ENCODE measurements around the gene PPP6R2. TPM values are rescaled to one million over a fixed set of nuclear protein-coding genes. Genes with fewer than 3 reads are reported as not detected.

The PPP6R2 gene
- total RNA-seq, 1 experiment from 2014 or later: 49.2 TPM

GRCh38 chr22:50294319-50294656, 48.8 kb upstream of the PPP6R2 start:
- H3F3A ChIP-seq (ENCODE audit: insufficient read depth, low read depth): peaks cover 63% of the 10 kb centered on the region
- no peak overlapping the region for H2AFZ ChIP-seq
- no peak for DNase-seq
- ChIA-PET POLR2A (ENCODE audit: unreplicated experiment) (interaction anchor here (0.6 to 1.8 kb wide), 2 partner anchors 10 to 12 kb away, joined by 9 to 12 read pairs; no protein-coding TSS in a partner anchor), CTCF (interaction anchor here (0.7 to 1.7 kb wide), 2 partner anchors 11 to 47 kb away, joined by 3 to 6 read pairs; no protein-coding TSS in a partner anchor)
- no peaks in the 10 kb centered on the region for H3K27me3 ChIP-seq (ENCODE audit: insufficient read depth, low read depth)
- H3K27ac ChIP-seq: peak overlapping the region; percentile 87
- H3K4me2 ChIP-seq: peak overlapping the region; percentile 87
- H3K9me3 ChIP-seq (ENCODE audit: insufficient read depth, low read depth): no peaks in the 10 kb centered on the region
- peak overlapping the region; percentile 54 for H3K4me3 ChIP-seq
- peaks cover 81% of the 10 kb centered on the region for H4K20me1 ChIP-seq (ENCODE audit: insufficient read depth)
- peaks cover 91% of the 10 kb centered on the region for H3K79me2 ChIP-seq (ENCODE audit: low read depth)
- no peaks in the 10 kb centered on the region for H3K9me2 ChIP-seq (ENCODE audit: insufficient read depth)
- H3K4me1 ChIP-seq (replicated peaks; ENCODE audit: insufficient read depth): peaks cover 61% of the 10 kb centered on the region
- intact Hi-C loops (cut with micrococcal nuclease; ENCODE audit: unreplicated experiment): no loop called here
- TF ChIP-seq EZH2 (IDR thresholded peaks at IDR 0.05; ENCODE audit: low read depth): no peak
- no peak for TF ChIP-seq CTCF (conservative IDR thresholded peaks at IDR 0.05)
- no TSS peak for BruUV-seq (replicated peaks)
- peaks cover 25% of the 10 kb centered on the region; the same call in 1 of the 2 replicates for H3K36me3 ChIP-seq (ENCODE audit: low read depth)

- peaks cover 74% of the 10 kb centered on the region for H3K4me1 ChIP-seq (replicated peaks; ENCODE audit: insufficient read depth)
Observed at GRCh38 chr22:50296658-50297490, 46.3 kb upstream of the PPP6R2 start.

More at GRCh38 chr22:50296658-50297490, 46.3 kb upstream of the PPP6R2 start:
- Histone ChIP-seq H3K27me3 (ENCODE audit: insufficient read depth, low read depth) (no peaks in the 10 kb centered on the region), H3K9me3 (ENCODE audit: insufficient read depth, low read depth) (no peaks in the 10 kb centered on the region), H3K79me2 (ENCODE audit: low read depth) (peaks cover 85% of the 10 kb centered on the region), H3K4me2 (no peak overlapping the region), H3K4me3 (no peak overlapping the region), H3K36me3 (ENCODE audit: low read depth) (peaks cover 12% of the 10 kb centered on the region; the same call in 1 of the 2 replicates), H3F3A (ENCODE audit: insufficient read depth, low read depth) (peaks cover 63% of the 10 kb centered on the region), H2AFZ (no peak overlapping the region), H3K9me2 (ENCODE audit: insufficient read depth) (no peaks in the 10 kb centered on the region), H3K27ac (no peak overlapping the region), H4K20me1 (ENCODE audit: insufficient read depth) (peaks cover 74% of the 10 kb centered on the region)
- TF ChIP-seq EZH2 (IDR thresholded peaks at IDR 0.05; ENCODE audit: low read depth) (no peak), CTCF (conservative IDR thresholded peaks at IDR 0.05) (no peak)
- intact Hi-C loops (cut with micrococcal nuclease; ENCODE audit: unreplicated experiment): no loop called here
- no peak for DNase-seq
- ChIA-PET CTCF (interaction anchor here (0.7 kb wide), 1 partner anchor 366 kb away, joined by 5 read pairs; no protein-coding TSS in a partner anchor), POLR2A (ENCODE audit: unreplicated experiment) (no interaction called here)
- no TSS peak for BruUV-seq (replicated peaks)
